GM23338 (cell line): Measurements from ENCODE around the gene ITGB5. TPM values are rescaled to one million over a fixed set of nuclear protein-coding genes. Genes with fewer than 3 reads are reported as not detected.

Source experiments
- ATAC-seq: fragments of 200-7000 bp; cut with Tn5 transposase; 3 replicates; pipeline ENCODE4 v1.9.1; 2020
- DNase-seq: peaks from one replicate; pipeline ENCODE4 v3.0.0-alpha.2; 2015; ENCODE audit warnings: low spot score
- H2AFZ ChIP-seq: fragments of 200-600 bp; sonication (generic); 2 replicates; pipeline ENCODE4 v1.8.0; 2016; ENCODE audit warnings: antibody characterized with exemption, mild to moderate bottlenecking, moderate library complexity
- H3F3A ChIP-seq: fragments of 200-600 bp; sonication (generic); replicated peaks from 2 replicates; pipeline ENCODE4 v1.8.0; 2017; ENCODE audit warnings: antibody characterized with exemption, mixed run types, low read depth
- H3K27ac ChIP-seq: fragments of 200-600 bp; sonication (generic); 2 replicates; pipeline ENCODE4 v1.6.1; 2016; ENCODE audit warnings: low read depth
- H3K27me3 ChIP-seq: fragments of 200-600 bp; sonication (generic); 2 replicates; pipeline ENCODE4 v1.8.0; 2016; ENCODE audit warnings: mild to moderate bottlenecking, mixed run types, moderate library complexity; ENCODE audit not compliant: insufficient read depth
- H3K36me3 ChIP-seq: fragments of 200-600 bp; sonication (generic); 2 replicates; pipeline ENCODE4 v1.8.0; 2016; ENCODE audit warnings: mild to moderate bottlenecking; ENCODE audit not compliant: insufficient read depth
- H3K4me1 ChIP-seq: fragments of 200-600 bp; sonication (generic); 2 replicates; pipeline ENCODE4 v1.8.0; 2016; ENCODE audit warnings: mild to moderate bottlenecking, moderate library complexity; ENCODE audit not compliant: insufficient read depth
- H3K4me2 ChIP-seq: fragments of 200-600 bp; sonication (generic); 2 replicates; pipeline ENCODE4 v1.7.1; 2017; ENCODE audit warnings: mixed run types
- H3K4me3 ChIP-seq: fragments of 200-600 bp; sonication (generic); 2 replicates; pipeline ENCODE4 v1.6.1; 2016; ENCODE audit warnings: mixed run types
- H3K79me2 ChIP-seq: fragments of 200-600 bp; sonication (generic); replicated peaks from 2 replicates; pipeline ENCODE4 v1.8.0; 2017; ENCODE audit warnings: mild to moderate bottlenecking; ENCODE audit not compliant: insufficient read depth
- H3K9me2 ChIP-seq: fragments of 200-600 bp; sonication (generic); 2 replicates; pipeline ENCODE4 v1.8.0; 2017; ENCODE audit not compliant: insufficient read depth
- H4K20me1 ChIP-seq: fragments of 200-600 bp; sonication (generic); replicated peaks from 2 replicates; pipeline ENCODE4 v1.8.0; 2017; ENCODE audit warnings: mild to moderate bottlenecking; ENCODE audit not compliant: insufficient read depth
- H3K27ac Mint-ChIP-seq: 2 replicates; pipeline ENCODE4 v1.8.0; 2020; ENCODE audit warnings: inconsistent platforms, mild to moderate bottlenecking, moderate library complexity, mixed read lengths
- H3K27me3 Mint-ChIP-seq: 3 replicates; pipeline ENCODE4 v1.8.0; 2022; ENCODE audit warnings: low read depth, mild to moderate bottlenecking, moderate library complexity, mixed read lengths, inconsistent platforms; ENCODE audit not compliant: insufficient read depth, poor library complexity
- H3K36me3 Mint-ChIP-seq: 3 replicates; pipeline ENCODE4 v1.8.0; 2021; ENCODE audit warnings: low read depth, mild to moderate bottlenecking, inconsistent platforms, moderate library complexity, mixed read lengths
- H3K4me1 Mint-ChIP-seq: 3 replicates; pipeline ENCODE4 v1.8.0; 2020; ENCODE audit warnings: mild to moderate bottlenecking, inconsistent platforms, mixed read lengths
- H3K4me3 Mint-ChIP-seq: 3 replicates; pipeline ENCODE4 v1.8.0; 2021; ENCODE audit warnings: moderate library complexity, mild to moderate bottlenecking, inconsistent platforms, mixed read lengths
- H3K9me3 Mint-ChIP-seq: 3 replicates; pipeline ENCODE4 v1.8.0; 2020; ENCODE audit warnings: moderate library complexity, mild to moderate bottlenecking, inconsistent platforms, mixed read lengths
- CREB1 ChIP-seq: fragments of 250-450 bp; sonication (Bioruptor Pico); IDR thresholded peaks from 2 replicates; pipeline ENCODE4 v1.5.0; 2020; ENCODE audit warnings: low read depth, mild to moderate bottlenecking, moderate library complexity
- CTCF ChIP-seq, 2 experiments: fragments of 200-600 bp in 1 of 2; sonication (generic) in 1 of 2; conservative IDR thresholded peaks; 2 replicates each; pipeline versions ENCODE4 v1.5.1 to v1.6.1; 2016 to 2017; ENCODE audit warnings: antibody characterized with exemption in 2 of 2, low read depth in 2 of 2, mild to moderate bottlenecking in 2 of 2, moderate library complexity in 1 of 2
- ETS1 ChIP-seq: IDR thresholded peaks from 2 replicates; pipeline ENCODE4 v1.6.1; 2016; ENCODE audit warnings: antibody characterized with exemption
- EZH2 ChIP-seq: fragments of 200-600 bp; sonication (generic); IDR thresholded peaks from one replicate; pipeline ENCODE4 v1.8.0; 2017; ENCODE audit warnings: antibody characterized with exemption, mild to moderate bottlenecking, low read depth; ENCODE audit not compliant: unreplicated experiment
- EZH2phosphoT487 ChIP-seq: fragments of 200-600 bp; sonication (generic); IDR thresholded peaks from one replicate; pipeline ENCODE4 v1.8.1; 2018; ENCODE audit warnings: antibody characterized with exemption; ENCODE audit not compliant: unreplicated experiment
- JUNB ChIP-seq: IDR thresholded peaks from one replicate; pipeline ENCODE4 v1.6.1; 2016; ENCODE audit warnings: antibody characterized with exemption; ENCODE audit not compliant: unreplicated experiment
- NANOG ChIP-seq: IDR thresholded peaks from 2 replicates; pipeline ENCODE4 v1.6.1; 2016; ENCODE audit warnings: antibody characterized with exemption, borderline replicate concordance
- POLR2AphosphoS5 ChIP-seq: IDR thresholded peaks from 2 replicates; pipeline ENCODE4 v1.6.1; 2016; ENCODE audit warnings: antibody characterized with exemption, low read depth
- REST ChIP-seq: IDR thresholded peaks from one replicate; pipeline ENCODE4 v1.6.1; 2018; ENCODE audit warnings: antibody characterized with exemption; ENCODE audit not compliant: unreplicated experiment
- STAT1 ChIP-seq: IDR thresholded peaks from one replicate; pipeline ENCODE4 v1.6.1; 2016; ENCODE audit warnings: antibody characterized with exemption; ENCODE audit not compliant: unreplicated experiment
- ZNF114 ChIP-seq: fragments of 250-450 bp; sonication (Bioruptor Pico); IDR thresholded peaks from 2 replicates; pipeline ENCODE4 v1.5.0; 2020; ENCODE audit warnings: mild to moderate bottlenecking, moderate library complexity
- ZNF331 ChIP-seq: fragments of 250-450 bp; sonication (Bioruptor Pico); IDR thresholded peaks from 2 replicates; pipeline ENCODE4 v1.5.0; 2020; ENCODE audit warnings: low read depth, mild to moderate bottlenecking, moderate library complexity
- ZNF462 ChIP-seq: fragments of 250-450 bp; sonication (Bioruptor Pico); IDR thresholded peaks from 2 replicates; pipeline ENCODE4 v1.5.0; 2020; ENCODE audit warnings: mild to moderate bottlenecking, moderate library complexity
- polyA plus RNA-seq: library from polyadenylated mRNA; unstranded; fragments of >200 nt; fragmentation: Nextera tagmentation; extraction: Ambion mirVana; gene quantifications from 2 replicates; pipeline ENCODE4 v1.2.1, GENCODE V29; 2016
- total RNA-seq: library from RNA; depleted of rRNA; stranded (reverse); fragments of >200 nt; shearing (Covaris generic); gene quantifications from 2 replicates; pipeline ENCODE4 v1.2.3, GENCODE V29; 2014

Gene ITGB5
- total and polyA plus RNA-seq, 2 experiments from 2014 or later: 68.2 to 269 TPM

- H3K27ac Mint-ChIP-seq: no peak overlapping the region
- Histone ChIP-seq H2AFZ (no peak overlapping the region), H3K4me1 (0 out of 2 replicates have a peak, but pooled peaks cover 5% of the 10 kb centered on the region), H3K4me3 (no peak overlapping the region), H3K27ac (peak overlapping the region; percentile 55; the same call in 1 of the 2 replicates), H4K20me1 (no peaks in the 10 kb centered on the region; the same call in 1 of the 2 replicates), H3K36me3 (peaks cover 8% of the 10 kb centered on the region), H3K27me3 (no peaks in the 10 kb centered on the region), H3F3A (0 out of 2 replicates have a peak, but pooled peaks cover 4% of the 10 kb centered on the region), H3K79me2 (peaks cover 10% of the 10 kb centered on the region), H3K4me2 (no peak overlapping the region), H3K9me2 (no peaks in the 10 kb centered on the region)
- ATAC-seq (no peak), DNase-seq (no peak)
- peaks cover 17% of the 10 kb centered on the region for H3K4me1 Mint-ChIP-seq
- peaks cover 58% of the 10 kb centered on the region for H3K36me3 Mint-ChIP-seq
- H3K27me3 Mint-ChIP-seq: peaks cover 13% of the 10 kb centered on the region
- TF ChIP-seq ETS1 (no peak), CTCF (conservative IDR thresholded peaks at IDR 0.05; ENCODE audit: low read depth in 2 of 2) (no peak), JUNB (no peak), CREB1 (CRISPR knock-in tag) (no peak), REST (no peak), ZNF114 (no peak), NANOG (no peak), EZH2phosphoT487 (no peak), ZNF331 (CRISPR knock-in tag) (no peak), POLR2AphosphoS5 (no peak), EZH2 (no peak), STAT1 (no peak), ZNF462 (CRISPR knock-in tag) (no peak)
- no peak overlapping the region for H3K4me3 Mint-ChIP-seq
- no peaks in the 10 kb centered on the region for H3K9me3 Mint-ChIP-seq
Observed at GRCh38 chr3:124797426-124797945, 89.7 kb downstream of the ITGB5 start.
